Esophagus squamous epithelium (tissue), 5 donors: Measurements from ENCODE around the gene ZNF716. TPM values are rescaled to one million over a fixed set of nuclear protein-coding genes. Genes with fewer than 3 reads are reported as not detected.
"Not testable (repeated sequence)": the region's sequence is repeated elsewhere in the genome, so short reads cannot be mapped to it uniquely, and the experiment has no call there.

ENCODE experiments used
- DNase-seq: peaks from one replicate; lab custom pipeline; 2025; lab: John Stamatoyannopoulos, UW
- H3K27ac ChIP-seq, 4 donors: fragments of 200-600 bp; sonication (generic); one replicate each; pipeline ENCODE4 v1.5.1; 2016 to 2019; ENCODE audit warnings: mild to moderate bottlenecking in 1 of 4
- H3K27me3 ChIP-seq, 4 donors: fragments of 200-600 bp; sonication (generic); 1 replicate in 3 of 4; 2 replicates in 1 of 4; pipeline versions ENCODE4 v1.5.1 to v1.6.0; 2017 to 2021; ENCODE audit warnings: antibody characterized with exemption in 1 of 4
- H3K36me3 ChIP-seq, 3 donors: fragments of 200-600 bp; sonication (generic); one replicate each; pipeline ENCODE4 v1.5.1; 2016 to 2019
- H3K4me1 ChIP-seq, 3 donors: fragments of 200-600 bp; sonication (generic); one replicate each; pipeline ENCODE4 v1.5.1; 2017 to 2019
- H3K4me3 ChIP-seq, 4 donors: fragments of 200-600 bp; sonication (generic); 1 replicate in 3 of 4; 2 replicates in 1 of 4; pipeline ENCODE4 v1.5.1; 2016 to 2019; ENCODE audit warnings: mild to moderate bottlenecking in 2 of 4, moderate library complexity in 1 of 4
- H3K9me3 ChIP-seq, 3 donors: fragments of 200-600 bp; sonication (generic); one replicate each; pipeline ENCODE4 v1.5.1; 2016 to 2019
- CTCF ChIP-seq, 6 experiments: fragments of 450-650 bp in 4 of 6; fragments of 200-600 bp in 2 of 6; sonication (generic) in 2 of 6; IDR thresholded peaks; one replicate each; pipeline ENCODE4 v1.5.1; 2016 to 2019; ENCODE audit warnings: antibody characterized with exemption in 6 of 6, mild to moderate bottlenecking in 4 of 6, moderate library complexity in 4 of 6
- POLR2A ChIP-seq, 4 donors: fragments of 450-650 bp; IDR thresholded peaks; one replicate each; pipeline ENCODE4 v1.6.1; 2017; ENCODE audit warnings: antibody characterized with exemption in 4 of 4, mild to moderate bottlenecking in 4 of 4, moderate library complexity in 3 of 4
- WGBS, 2 donors: methylation state at CpG; one replicate each; pipeline ENCODE4 v1.1.5; 2018; 5-methylcytosine and 5-hydroxymethylcytosine counted together
- intact Hi-C: fragments of 100-400 bp; cut with DNase I; formaldehyde crosslinking; loops from one replicate; pipeline ENCODE4 v1.15.0; 2022
- small RNA-seq, 4 donors: library from RNA; depleted of rRNA; stranded (forward); fragments of <200 nt; gene quantifications; one replicate each; pipeline ENCODE3, GENCODE V24; 2016
- total RNA-seq, 4 donors: library from RNA; depleted of rRNA; stranded (reverse); fragments of >200 nt; gene quantifications; one replicate each; pipeline ENCODE4 v1.1.0, GENCODE V29; 2016
- donor health status: DM: yes; HTN: yes; CAD: no.

The ZNF716 gene
- total RNA-seq, 4 donors from 2014 or later = not detected

GRCh38 chr7:57487957-57488356 is 38.0 kb downstream of the ZNF716 start:
- 74 to 88% methylated on average over 13 of the region's 13 CpGs for WGBS, 2 donors
- no peak overlapping the region for H3K4me3 ChIP-seq
- intact Hi-C loops = no loop called here
- no peak for DNase-seq
- no peak overlapping the region for H3K27ac ChIP-seq
- H3K27me3 ChIP-seq = no peaks in the 10 kb centered on the region
- TF ChIP-seq CTCF (IDR thresholded peaks at IDR 0.05) (no peak), POLR2A (IDR thresholded peaks at IDR 0.05) (no peak)
- H3K36me3 ChIP-seq = no peaks in the 10 kb centered on the region
- H3K9me3 ChIP-seq = peaks cover 0 to 62% (median 17%) of the 10 kb centered on the region in 3 donors
- no peaks in the 10 kb centered on the region for H3K4me1 ChIP-seq

- H3K27ac ChIP-seq, DNase-seq, H3K4me3 ChIP-seq, intact Hi-C loops, H3K36me3 ChIP-seq, H3K27me3 ChIP-seq, H3K4me1 ChIP-seq: not testable (repeated sequence)
- 77 to 81% methylated on average over 8 of the region's 8 CpGs for WGBS, 2 donors
- peaks cover 0 to 44% (median 1%) of the 10 kb centered on the region in 3 donors for H3K9me3 ChIP-seq
Observed at GRCh38 chr7:57495111-57495510, 45.1 kb downstream of the ZNF716 start.

GRCh38 chr7:57496395-57496794 is 46.4 kb downstream of the ZNF716 start:
- Histone ChIP-seq H3K4me3 (no peak overlapping the region), H3K9me3 (peaks cover 0 to 50% (median 6%) of the 10 kb centered on the region in 3 donors), H3K36me3 (no peaks in the 10 kb centered on the region), H3K27ac (no peak overlapping the region), H3K27me3 (no peaks in the 10 kb centered on the region), H3K4me1 (no peaks in the 10 kb centered on the region)
- WGBS, 2 donors = 55% methylated on average over 6 of the region's 6 CpGs
- intact Hi-C loops = no loop called here
- TF ChIP-seq CTCF (IDR thresholded peaks at IDR 0.05) (no peak), POLR2A (IDR thresholded peaks at IDR 0.05) (no peak)
- DNase-seq = no peak

- Histone ChIP-seq H3K9me3 (peaks cover 0 to 18% (median 16%) of the 10 kb centered on the region in 3 donors), H3K27ac (no peak overlapping the region), H3K4me1 (no peaks in the 10 kb centered on the region), H3K36me3 (no peaks in the 10 kb centered on the region), H3K4me3 (no peak overlapping the region), H3K27me3 (no peaks in the 10 kb centered on the region)
- TF ChIP-seq CTCF (IDR thresholded peaks at IDR 0.05) (no peak), POLR2A (IDR thresholded peaks at IDR 0.05) (no peak)
- no peak for DNase-seq
- WGBS, 2 donors = 46 to 81% methylated on average over 1 of the region's 1 CpG
- intact Hi-C loops = no loop called here
Observed at GRCh38 chr7:57505176-57505575, 55.2 kb downstream of the ZNF716 start.

Small RNA genes within 50 kb of the gene (small RNA-seq; reads per million reads assigned to genes)
- gene MIR3147 = 0 reads per million in 4 donors
